GM12878 (cell line): ENCODE measurements around the gene SPN. TPM values are rescaled to one million over a fixed set of nuclear protein-coding genes. Genes with fewer than 3 reads are reported as not detected.

Source experiments
- ATAC-seq: fragments of 200-7000 bp; cut with Tn5 transposase; 3 replicates; pipeline ENCODE4 v1.9.1; 2020; ENCODE audit warnings: mild to moderate bottlenecking, moderate library complexity
- BruUV-seq: library from RNA; stranded (reverse); fragments of 400-500 nt; replicated peaks from 2 replicates; lab custom pipeline; 2021; lab: Mats Ljungman, UMichigan
- CTCF ChIA-PET: fragments of 300-600 bp; sonication (Branson Sonifier 250); formaldehyde crosslinking; extraction: SDS; loops from one replicate; lab custom pipeline; 2021; ENCODE audit warnings: inconsistent platforms; lab: Yijun Ruan, JAX
- POLR2A ChIA-PET: fragments of 350-600 bp; formaldehyde crosslinking; extraction: SDS; loops from one replicate; lab custom pipeline; 2021; ENCODE audit warnings: inconsistent platforms; lab: Charles Lee
- RAD21 ChIA-PET: fragments of 300-600 bp; sonication (Branson Sonifier 250); formaldehyde crosslinking; loops from one replicate; lab custom pipeline; 2023; ENCODE audit warnings: antibody characterized with exemption; ENCODE audit not compliant: unreplicated experiment; lab: Charles Lee
- SMC1A ChIA-PET: fragments of 300-600 bp; sonication (Branson Sonifier 250); formaldehyde crosslinking; loops from one replicate; lab custom pipeline; 2023; ENCODE audit not compliant: unreplicated experiment, uncharacterized antibody; lab: Charles Lee
- DNase-seq: peaks from one replicate; pipeline ENCODE4 v3.0.0-alpha.2; 2011; ENCODE audit warnings: low read depth, low spot score
- FAIRE-seq: peaks from 3 replicates; lab custom pipeline; 2011; peaks lifted over from hg19 to GRCh38; lab: Jason Lieb, UNC
- H2AFZ ChIP-seq: 2 replicates; pipeline ENCODE4 v1.6.0; 2011; ENCODE audit warnings: low read depth, low read length, control low read depth; ENCODE audit not compliant: control insufficient read depth
- H3K27ac ChIP-seq: 2 replicates; pipeline ENCODE4 v1.5.1; 2011; ENCODE audit warnings: control low read depth; ENCODE audit not compliant: control insufficient read depth, insufficient read depth
- H3K27me3 ChIP-seq, 2 experiments: replicated peaks in 1 of 2; 2 replicates each; pipeline versions ENCODE4 v1.6.0 to v1.6.1; 2011; ENCODE audit warnings: low read length in 1 of 2; ENCODE audit not compliant: control insufficient read depth in 2 of 2, insufficient read depth in 2 of 2
- H3K36me3 ChIP-seq, 2 experiments: 2 replicates each; pipeline ENCODE4 v1.5.1; 2011; ENCODE audit warnings: low read length in 1 of 2; ENCODE audit not compliant: control insufficient read depth in 2 of 2, insufficient read depth in 2 of 2
- H3K4me1 ChIP-seq: 2 replicates; pipeline ENCODE4 v1.6.1; 2011; ENCODE audit warnings: mild to moderate bottlenecking, low read length, moderate library complexity, mixed read lengths; ENCODE audit not compliant: control insufficient read depth, insufficient read depth
- H3K4me2 ChIP-seq: 2 replicates; pipeline ENCODE4 v1.6.0; 2011; ENCODE audit warnings: control low read depth; ENCODE audit not compliant: control insufficient read depth, insufficient read depth
- H3K4me3 ChIP-seq: fragments of 200-600 bp; sonication (generic); 2 replicates; pipeline ENCODE4 v1.5.1; 2016
- H3K79me2 ChIP-seq: 2 replicates; pipeline ENCODE4 v1.6.0; 2011; ENCODE audit warnings: low read length; ENCODE audit not compliant: control insufficient read depth, insufficient read depth
- H3K9ac ChIP-seq: 2 replicates; pipeline ENCODE4 v1.8.0; 2011; ENCODE audit warnings: low read length, control low read depth, mixed read lengths; ENCODE audit not compliant: control insufficient read depth, insufficient read depth
- H3K9me3 ChIP-seq: replicated peaks from 3 replicates; pipeline ENCODE4 v1.5.1; 2011; ENCODE audit warnings: mild to moderate bottlenecking, low read length; ENCODE audit not compliant: control insufficient read depth, insufficient read depth
- H4K20me1 ChIP-seq: 2 replicates; pipeline ENCODE4 v1.6.0; 2011; ENCODE audit not compliant: control insufficient read depth, insufficient read depth
- BMI1 ChIP-seq: fragments of 450-650 bp; IDR thresholded peaks from 2 replicates; pipeline ENCODE4 v1.6.1; 2016; ENCODE audit warnings: mild to moderate bottlenecking, moderate library complexity, borderline replicate concordance
- CBX3 ChIP-seq: fragments of 200-600 bp; sonication (generic); IDR thresholded peaks from 2 replicates; pipeline ENCODE4 v1.6.1; 2016; ENCODE audit warnings: low read depth, borderline replicate concordance
- CREM ChIP-seq: IDR thresholded peaks from 2 replicates; pipeline ENCODE4 v1.6.1; 2014; ENCODE audit warnings: antibody characterized with exemption, low read depth
- CTCF ChIP-seq, 3 experiments: IDR thresholded peaks in 2 of 3; conservative IDR thresholded peaks in 1 of 3; 2 replicates each; pipeline ENCODE4 v1.5.1; 2011; ENCODE audit warnings: low read depth in 3 of 3, low read length in 3 of 3, mild to moderate bottlenecking in 3 of 3, control low read depth in 2 of 3, moderate library complexity in 2 of 3, inconsistent platforms in 1 of 3, mixed read lengths in 1 of 3; ENCODE audit not compliant: control insufficient read depth in 2 of 3, insufficient read depth in 1 of 3; ENCODE audit errors: extremely low read depth in 1 of 3
- EP300 ChIP-seq, 2 experiments: fragments of 150-350 bp in 1 of 2; IDR thresholded peaks; 2 replicates each; pipeline ENCODE4 v1.6.1; 2011 to 2012; ENCODE audit warnings: low read depth in 2 of 2, low read length in 2 of 2, borderline replicate concordance in 1 of 2, improper control_type of control experiment in 1 of 2, inconsistent platforms in 1 of 2; ENCODE audit not compliant: control insufficient read depth in 1 of 2
- EZH2 ChIP-seq: IDR thresholded peaks from 2 replicates; pipeline ENCODE4 v1.6.1; 2012; ENCODE audit warnings: low read depth, mild to moderate bottlenecking, control low read depth, inconsistent platforms, low read length, borderline replicate concordance; ENCODE audit not compliant: control insufficient read depth
- POU2F2 ChIP-seq: IDR thresholded peaks from 3 replicates; pipeline ENCODE4 v1.6.1; 2011; ENCODE audit warnings: low read depth, mild to moderate bottlenecking, low read length, borderline replicate concordance
- SMC3 ChIP-seq: IDR thresholded peaks from 2 replicates; pipeline ENCODE4 v1.6.1; 2011; ENCODE audit warnings: low read length, improper control_type of control experiment, borderline replicate concordance
- SUZ12 ChIP-seq: fragments of 200-600 bp; sonication (generic); IDR thresholded peaks from one replicate; pipeline ENCODE4 v1.6.1; 2018; ENCODE audit warnings: antibody characterized with exemption, mild to moderate bottlenecking; ENCODE audit not compliant: unreplicated experiment
- ZBTB40 ChIP-seq: fragments of 450-650 bp; IDR thresholded peaks from 2 replicates; pipeline ENCODE4 v1.6.1; 2016; ENCODE audit warnings: mild to moderate bottlenecking, moderate library complexity, borderline replicate concordance
- WGBS: methylation state at CpG from one replicate; pipeline ENCODE4 v1.1.6; 2016; ENCODE audit warnings: low lambda C conversion rate; ENCODE audit not compliant: insufficient replicate concordance, insufficient coverage; ENCODE audit errors: missing lambda C conversion rate; 5-methylcytosine and 5-hydroxymethylcytosine counted together
- in situ Hi-C: fragments of 300-500 bp; cut with MboI; formaldehyde crosslinking; loops from 9 replicates; pipeline ENCODE4 v1.14.3; 2018; ENCODE audit warnings: mixed read lengths
- intact Hi-C: fragments of 100-400 bp; cut with micrococcal nuclease; formaldehyde crosslinking; loops from one replicate; pipeline ENCODE4 v1.14.2; 2022; ENCODE audit not compliant: unreplicated experiment
- polyA plus RNA-seq, 11 experiments: library from polyadenylated mRNA; depleted of rRNA in 4 of 11; unstranded in 6 of 11; stranded (reverse) in 5 of 11; fragments of >200 nt; fragmentation: Nextera tagmentation in 4 of 11; fragmentation: Illumina TruSeq in 1 of 11; extraction: Ambion mirVana in 4 of 11; extraction: Trizol in 1 of 11; gene quantifications; 1 replicate in 1 of 11; 2 replicates in 10 of 11; pipeline versions ENCODE4 v1.2.1 to v1.2.3, GENCODE V29; 2011 to 2016; ENCODE audit warnings: inconsistent platforms in 2 of 11, missing spikeins in 2 of 11, low read depth in 1 of 11
- total RNA-seq, 4 experiments: library from RNA; depleted of rRNA in 3 of 4; stranded (reverse); fragments of >200 nt in 3 of 4; fragmentation: Illumina TruSeq in 1 of 4; extraction: Trizol in 1 of 4; gene quantifications; 2 replicates each; pipeline versions ENCODE4 v1.2.1 to v1.2.3, GENCODE V29; 2013 to 2021

Gene SPN
- total and polyA plus RNA-seq, 10 of the 15 experiments (the other 5 are each of a cell fraction or from before 2014, with no cell fraction given), result 16.2 to 173 (median 92.7) TPM

- TF ChIP-seq CTCF (IDR thresholded peaks at IDR 0.05 in 2 of 3, conservative IDR thresholded peaks at IDR 0.05 in 1 of 3; ENCODE audit: control insufficient read depth in 2 of 3, extremely low read depth in 1 of 3, insufficient read depth in 1 of 3, low read depth in 3 of 3, low read length in 3 of 3) (no peak), EP300 (IDR thresholded peaks at IDR 0.05; ENCODE audit: borderline replicate concordance in 1 of 2, control insufficient read depth in 1 of 2, low read depth in 2 of 2, low read length in 2 of 2) (no peak), SMC3 (no peak), SUZ12 (no peak), CBX3 (no peak)
Observed at GRCh38 chr16:29656688-29657523, 6.1 kb upstream of the SPN start (continued).

GRCh38 chr16:29658705-29659104, 4.3 kb upstream of the SPN start:
- H3K79me2 ChIP-seq, result peaks cover 19% of the 10 kb centered on the region
- FAIRE-seq (no peak), ATAC-seq (no peak), DNase-seq (no peak)
- H3K4me3 ChIP-seq, result no peak overlapping the region
- CTCF ChIA-PET, result interaction anchor here (0.9 to 1.0 kb wide), 2 partner anchors 13 to 16 kb away, joined by 4 read pairs; no protein-coding TSS in a partner anchor
- H3K27me3 ChIP-seq, result no peaks in the 10 kb centered on the region
- intact Hi-C loops, result no loop called here
- TF ChIP-seq CREM, result no peak
- no peak for TF ChIP-seq POU2F2
- no peak for TF ChIP-seq ZBTB40
- no peak for TF ChIP-seq BMI1
- TF ChIP-seq EZH2, result no peak
- POLR2A ChIA-PET, result interaction anchor here (1.2 kb wide), 1 partner anchor 17 kb away, joined by 4 read pairs; no protein-coding TSS in a partner anchor
- no peak overlapping the region for H3K4me2 ChIP-seq
- no peaks in the 10 kb centered on the region for H4K20me1 ChIP-seq
- BruUV-seq, result no TSS peak
- H3K36me3 ChIP-seq, result no peaks in the 10 kb centered on the region
- RAD21 ChIA-PET, result interaction anchor here (0.7 kb wide), 1 partner anchor 73 kb away, joined by 3 read pairs; no protein-coding TSS in a partner anchor
- no peak overlapping the region for H3K9ac ChIP-seq
- no peak overlapping the region for H2AFZ ChIP-seq
- H3K9me3 ChIP-seq, result no peaks in the 10 kb centered on the region
- in situ Hi-C loops, result no loop called here
- H3K27ac ChIP-seq, result no peak overlapping the region
- 84% methylated on average over 6 of the region's 6 CpGs for whole genome bisulfite sequencing
- H3K4me1 ChIP-seq, result peaks cover 16% of the 10 kb centered on the region
- SMC1A ChIA-PET, result interaction anchor here (0.5 to 6.4 kb wide), 3 partner anchors 13 to 17 kb away, joined by 3 to 51 read pairs (median 3); no protein-coding TSS in a partner anchor
